ENCODE measurements around the gene MTLN.
"Not testable (repeated sequence)": the region's sequence is repeated elsewhere in the genome, so short reads cannot be mapped to it uniquely, and the experiment has no call there.

MTLN gene

GRCh38 chr2:110219496-110220189, 7.3 kb upstream of the MTLN start:
- TF ChIP-seq CTCF (conservative IDR thresholded peaks at IDR 0.05) (no peak), ZFX (IDR thresholded peaks at IDR 0.05) (no peak)

GRCh38 chr2:110218889-110219288, 6.5 kb upstream of the MTLN start:
- not testable (repeated sequence) for H3K27ac ChIP-seq

More at GRCh38 chr2:110219496-110220189, 7.3 kb upstream of the MTLN start:
- no peak overlapping the region; the same call in 1 of the 2 replicates for H3K27ac ChIP-seq

GRCh38 chr2:110216803-110217202, 4.5 kb upstream of the MTLN start:
- TF ChIP-seq CTCF (conservative IDR thresholded peaks at IDR 0.05) (no peak), ZFX (IDR thresholded peaks at IDR 0.05) (no peak)
- no peak overlapping the region for H3K27ac ChIP-seq

GRCh38 chr2:110216199-110216598, 3.9 kb upstream of the MTLN start:
- no peak for TF ChIP-seq ZFX (IDR thresholded peaks at IDR 0.05)
- TF ChIP-seq CTCF (conservative IDR thresholded peaks at IDR 0.05), result no peak
- no peak overlapping the region for H3K27ac ChIP-seq

- no peak overlapping the region for H3K27ac ChIP-seq
- TF ChIP-seq ZFX (IDR thresholded peaks at IDR 0.05), result no peak
- no peak for TF ChIP-seq CTCF (conservative IDR thresholded peaks at IDR 0.05)
Observed at GRCh38 chr2:110215566-110216158, 3.3 kb upstream of the MTLN start.

- no peak for TF ChIP-seq CTCF (conservative IDR thresholded peaks at IDR 0.05)
- no peak for TF ChIP-seq ZFX (IDR thresholded peaks at IDR 0.05)
- H3K27ac ChIP-seq, result no peak overlapping the region
Observed at GRCh38 chr2:110215091-110215490, 2.7 kb upstream of the MTLN start.

GRCh38 chr2:110213522-110213921, 1.2 kb upstream of the MTLN start:
- H3K27ac ChIP-seq, result not testable (repeated sequence)

- no peak overlapping the region for H3K27ac ChIP-seq
- TF ChIP-seq CTCF (conservative IDR thresholded peaks at IDR 0.05) (no peak), ZFX (IDR thresholded peaks at IDR 0.05) (no peak)
Observed at GRCh38 chr2:110205660-110206455, 6.5 kb downstream of the MTLN start.
